SIG-M5 (cell line): ENCODE measurements around the gene SH3PXD2A.
"Not testable (repeated sequence)": the region's sequence is repeated elsewhere in the genome, so short reads cannot be mapped to it uniquely, and the experiment has no call there.

Source experiments
- DNase-seq: peaks from one replicate; lab custom pipeline; 2025; lab: John Stamatoyannopoulos, UW

SH3PXD2A gene

DNA sequence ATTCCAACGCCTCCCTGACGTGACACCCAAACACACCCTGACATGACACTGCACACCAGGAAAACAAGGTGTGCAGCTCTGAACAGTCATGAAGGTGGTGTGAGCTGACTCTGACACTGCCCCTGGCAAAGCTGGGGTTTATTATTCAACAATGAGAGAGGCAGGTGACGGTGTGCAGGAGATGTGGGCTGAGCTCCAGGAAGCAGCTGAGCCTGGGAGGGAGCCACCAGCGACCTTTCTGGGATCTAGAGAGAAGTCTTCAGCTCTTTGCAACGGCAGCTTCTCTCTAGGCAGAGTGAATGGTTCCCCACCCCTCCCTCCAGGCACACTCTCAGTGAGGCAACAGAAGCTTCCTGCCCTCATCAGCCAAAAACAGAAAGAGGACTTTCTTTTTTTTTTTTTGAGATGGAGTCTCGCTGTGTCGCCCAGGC is 65.6 kb downstream of the SH3PXD2A start:
- no peak for DNase-seq

- DNase-seq = no peak
Observed at GRCh38 chr10:103789161-103789560, 66.2 kb downstream of the SH3PXD2A start.

- DNase-seq = no peak
Observed at GRCh38 chr10:103787331-103787730, 68.0 kb downstream of the SH3PXD2A start.

GRCh38 chr10:103786020-103786419 is 69.4 kb downstream of the SH3PXD2A start:
- DNase-seq = no peak

DNA sequence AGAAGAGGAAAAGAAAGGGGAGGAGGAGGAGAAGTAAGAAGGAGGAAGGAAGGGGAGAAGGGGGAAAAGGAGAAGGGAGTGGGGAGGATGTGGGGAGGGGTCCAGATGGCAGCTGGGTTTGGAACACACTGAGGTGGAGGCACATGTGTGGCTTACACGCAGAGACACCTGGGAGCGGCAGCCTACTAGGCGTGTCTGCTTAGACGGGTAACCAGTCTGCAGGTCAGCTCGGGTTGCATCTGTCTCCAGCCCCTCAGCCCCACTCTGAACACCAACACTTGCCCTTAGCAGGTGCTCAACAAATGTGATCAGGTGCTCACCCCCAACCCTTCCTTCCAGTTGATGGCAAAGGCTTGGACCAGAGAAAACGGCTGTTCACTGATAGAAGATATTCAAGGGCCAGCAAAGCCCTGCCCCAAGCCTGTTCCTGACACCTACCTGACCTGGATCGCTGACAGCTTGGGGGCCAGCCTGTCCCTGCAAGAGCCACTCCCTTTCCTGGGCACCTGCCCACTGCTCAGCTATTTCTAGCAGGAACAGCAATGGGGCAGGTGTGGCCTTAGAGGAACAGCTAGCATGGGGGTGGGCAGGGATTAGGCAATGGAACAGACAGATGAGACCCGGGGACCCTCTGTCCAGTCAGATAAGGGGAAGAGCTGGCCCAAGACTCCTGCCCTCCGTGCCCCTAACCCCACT is 70.5 kb downstream of the SH3PXD2A start:
- DNase-seq = no peak

GRCh38 chr10:103784089-103784488 is 71.3 kb downstream of the SH3PXD2A start:
- no peak for DNase-seq

DNA sequence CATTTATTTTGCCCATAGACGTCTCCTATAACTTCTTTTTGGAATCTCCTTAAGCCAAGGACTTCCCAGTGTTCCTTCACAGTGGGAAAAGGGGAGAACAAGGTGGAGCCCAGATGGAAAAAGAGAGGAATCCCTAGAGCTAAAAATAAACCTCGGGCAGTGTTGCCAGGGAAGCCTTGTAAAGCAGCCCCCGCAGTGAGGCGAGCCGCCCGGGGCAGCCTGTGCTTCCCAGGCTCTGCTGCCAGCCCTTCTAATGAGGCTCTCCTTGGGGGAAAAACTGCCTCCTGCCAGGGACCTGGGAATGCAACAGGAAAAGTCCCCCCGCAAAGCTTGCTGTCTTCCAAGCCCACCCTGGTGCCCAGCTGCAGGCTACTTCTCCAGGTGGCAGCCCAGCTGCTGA is 71.7 kb downstream of the SH3PXD2A start:
- no peak for DNase-seq

GRCh38 chr10:103781329-103782061 is 73.9 kb downstream of the SH3PXD2A start:
- DNase-seq = no peak

GRCh38 chr10:103780242-103781149 is 74.9 kb downstream of the SH3PXD2A start:
- no peak for DNase-seq

DNA sequence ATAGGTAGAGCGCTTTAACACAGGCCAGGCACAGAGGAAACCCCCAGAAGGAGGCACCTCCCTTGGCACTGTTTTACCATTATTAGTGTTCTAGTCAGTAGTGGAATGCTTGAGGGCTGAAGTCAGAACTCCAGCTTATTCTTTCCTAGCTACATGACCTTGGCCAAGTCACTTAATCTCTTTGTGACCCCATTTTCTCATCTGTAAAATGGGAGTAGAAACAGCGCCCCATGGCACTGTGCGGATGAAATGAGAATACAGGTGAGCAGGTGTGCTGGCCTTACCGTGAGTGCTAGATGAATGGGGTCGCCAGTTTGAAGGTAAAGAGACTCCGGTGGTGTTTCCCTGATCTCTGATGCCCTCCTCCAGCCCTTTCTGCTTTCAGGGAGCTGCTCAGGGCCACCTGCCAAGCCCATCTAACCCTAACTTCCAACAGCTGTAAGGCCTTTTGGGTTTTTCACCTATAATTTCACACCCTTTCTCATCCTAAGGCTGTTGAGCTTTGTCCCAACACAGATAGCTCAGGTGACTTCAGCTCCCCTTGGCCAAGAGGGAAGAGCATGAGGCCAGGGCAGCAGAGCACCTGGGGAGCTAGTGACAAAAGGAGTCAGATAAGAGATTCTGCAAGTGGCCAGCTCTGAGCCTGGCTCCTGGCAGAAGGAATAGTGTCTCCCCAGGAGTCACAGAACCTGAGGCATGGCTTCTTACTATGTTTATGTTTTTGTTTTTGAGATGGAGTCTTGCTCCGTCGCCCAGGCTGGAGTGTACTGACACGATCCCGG is 76.8 kb downstream of the SH3PXD2A start:
- DNase-seq = no peak

- no peak for DNase-seq
Observed at GRCh38 chr10:103776878-103777591, 78.3 kb downstream of the SH3PXD2A start.

DNA sequence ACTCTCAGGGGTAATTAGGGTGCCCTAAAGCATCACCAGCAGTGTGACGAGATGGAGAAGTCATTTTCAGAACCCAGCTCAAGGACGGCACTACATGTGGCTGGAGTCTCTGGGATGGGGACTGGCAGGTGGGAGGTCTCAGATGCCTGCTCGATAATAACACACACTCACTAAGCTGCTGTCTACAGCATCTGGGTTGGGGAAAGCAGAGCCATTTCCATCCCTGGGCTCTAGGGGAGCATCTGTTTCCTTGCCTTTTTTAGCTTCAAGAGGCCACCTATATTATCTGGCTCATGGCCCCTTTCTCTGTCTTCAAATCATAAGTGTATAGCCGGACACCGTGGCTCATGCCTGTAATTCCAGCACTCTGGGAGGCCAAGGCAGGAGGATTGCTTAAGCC is 79.6 kb downstream of the SH3PXD2A start:
- DNase-seq = no peak

- not testable (repeated sequence) for DNase-seq
Observed at GRCh38 chr10:103772846-103773245, 82.5 kb downstream of the SH3PXD2A start.

DNA sequence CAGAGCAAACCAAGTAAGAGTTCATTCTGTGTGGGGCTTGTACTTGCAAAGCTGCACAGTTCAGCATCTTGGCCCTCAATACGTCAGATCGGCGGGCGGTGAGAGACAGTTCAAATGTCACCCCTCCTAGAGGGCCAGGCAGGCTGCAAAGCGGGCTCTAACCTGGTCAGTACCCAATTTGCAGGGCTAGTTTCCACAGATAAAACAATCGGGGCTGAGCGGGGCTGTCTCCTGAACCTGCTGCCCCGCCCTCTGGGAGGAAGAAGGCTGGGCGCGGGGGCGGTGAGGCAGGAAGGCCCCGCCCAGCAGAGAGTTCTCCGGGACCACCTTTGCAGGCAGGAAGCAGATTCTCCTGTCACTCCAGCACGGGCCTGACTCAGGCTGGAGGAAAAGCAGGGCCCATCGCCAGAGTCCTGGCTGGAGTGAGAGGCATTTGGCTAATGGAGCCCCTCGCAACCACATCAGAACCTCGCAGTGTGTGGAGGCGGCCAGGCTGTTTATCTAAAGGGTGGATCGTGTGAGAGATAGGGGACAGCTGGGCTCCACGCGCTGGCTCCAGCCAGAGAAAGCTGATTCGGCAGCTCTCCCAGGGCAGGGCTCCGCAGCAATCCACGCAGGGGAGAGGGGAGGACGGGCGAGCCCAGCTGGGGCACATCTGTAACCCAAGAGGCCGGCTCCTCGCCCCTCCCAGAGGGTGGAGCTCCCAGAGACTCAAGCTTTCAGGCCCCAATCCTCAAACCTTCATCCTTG is 83.1 kb downstream of the SH3PXD2A start:
- DNase-seq = no peak

GRCh38 chr10:103770139-103770538 is 85.2 kb downstream of the SH3PXD2A start:
- DNase-seq = no peak

DNA sequence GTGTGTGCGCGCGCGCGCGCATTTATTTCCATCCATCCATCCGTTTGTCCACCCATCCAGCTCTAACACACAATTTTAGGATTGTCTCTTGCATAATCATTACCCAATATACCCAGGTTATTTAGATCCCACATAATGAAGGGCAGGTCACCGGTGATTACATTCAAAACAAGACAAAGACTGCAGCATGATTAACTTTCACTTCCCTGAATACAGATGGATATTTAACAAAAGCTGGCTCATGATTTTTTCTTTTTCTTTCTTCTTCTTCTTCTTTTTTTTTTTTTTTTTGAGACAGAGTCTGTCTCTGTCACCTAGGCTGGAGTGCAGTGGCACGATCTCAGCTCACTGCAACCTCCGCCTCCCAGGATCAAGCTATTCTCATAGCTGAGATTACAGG is 86.2 kb downstream of the SH3PXD2A start:
- no peak for DNase-seq

GRCh38 chr10:103768345-103768744 is 87.0 kb downstream of the SH3PXD2A start:
- DNase-seq = no peak

- DNase-seq = no peak
Observed at GRCh38 chr10:103767756-103768155, 87.6 kb downstream of the SH3PXD2A start.

DNA sequence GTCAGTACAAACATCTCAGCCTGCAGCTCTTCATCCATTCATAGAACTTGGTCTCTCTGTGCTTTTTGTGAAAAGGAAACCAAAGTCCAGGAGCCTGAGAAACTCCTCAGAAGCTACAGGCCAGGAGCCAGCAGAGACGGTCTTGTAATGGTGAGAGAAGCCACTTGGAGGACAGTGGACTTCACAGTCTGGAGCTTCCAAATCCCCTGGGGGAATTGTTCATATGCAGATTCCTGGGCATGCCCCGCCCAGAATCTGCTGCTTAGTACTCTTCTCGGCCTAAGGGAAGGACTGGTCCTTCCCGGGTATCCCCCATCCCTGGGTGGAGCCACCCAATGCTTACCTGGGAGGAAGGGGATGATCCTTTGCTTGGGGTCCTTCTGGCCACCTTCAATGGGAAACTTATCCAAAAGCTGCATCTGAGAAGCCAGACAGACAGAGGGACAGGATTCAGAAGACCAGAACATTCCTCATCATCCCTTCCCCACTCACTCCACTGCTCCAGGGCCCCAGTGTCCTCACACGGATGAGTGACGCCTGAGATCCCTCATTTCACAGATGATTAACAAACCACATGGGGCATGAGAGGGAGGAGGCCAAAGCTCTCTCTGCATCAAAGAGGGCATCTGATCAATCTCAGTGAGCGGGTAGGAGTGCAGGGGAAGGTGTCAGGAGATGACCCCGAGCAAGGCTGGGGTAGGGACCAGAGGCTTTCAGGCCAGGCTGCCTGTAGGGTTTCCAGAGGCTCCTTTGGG is 88.4 kb downstream of the SH3PXD2A start:
- no peak for DNase-seq

DNA sequence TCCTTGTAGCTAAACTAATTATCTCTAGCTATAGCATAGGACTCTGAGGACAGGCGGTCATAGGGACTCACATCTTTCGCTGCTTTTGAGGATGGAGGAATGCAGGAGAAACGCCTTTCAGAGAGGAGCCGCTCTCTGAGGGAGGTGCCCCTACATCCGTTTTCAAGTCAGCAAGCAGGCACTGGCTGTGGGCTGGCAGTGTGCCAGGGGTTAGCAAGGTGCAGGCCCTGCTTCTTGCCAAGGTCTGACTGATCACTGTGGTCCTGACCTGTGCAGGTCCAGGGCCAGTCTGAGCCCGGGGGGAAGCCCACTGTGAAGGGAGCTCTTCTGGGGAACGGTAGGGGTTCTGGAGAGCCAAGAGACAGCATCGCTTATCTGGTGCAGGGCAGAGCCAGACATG is 89.4 kb downstream of the SH3PXD2A start:
- DNase-seq = no peak
